Measurements from ENCODE around the gene ZSWIM1.
"Not testable (repeated sequence)": the region's sequence is repeated elsewhere in the genome, so short reads cannot be mapped to it uniquely, and the experiment has no call there.

The ZSWIM1 gene

DNA sequence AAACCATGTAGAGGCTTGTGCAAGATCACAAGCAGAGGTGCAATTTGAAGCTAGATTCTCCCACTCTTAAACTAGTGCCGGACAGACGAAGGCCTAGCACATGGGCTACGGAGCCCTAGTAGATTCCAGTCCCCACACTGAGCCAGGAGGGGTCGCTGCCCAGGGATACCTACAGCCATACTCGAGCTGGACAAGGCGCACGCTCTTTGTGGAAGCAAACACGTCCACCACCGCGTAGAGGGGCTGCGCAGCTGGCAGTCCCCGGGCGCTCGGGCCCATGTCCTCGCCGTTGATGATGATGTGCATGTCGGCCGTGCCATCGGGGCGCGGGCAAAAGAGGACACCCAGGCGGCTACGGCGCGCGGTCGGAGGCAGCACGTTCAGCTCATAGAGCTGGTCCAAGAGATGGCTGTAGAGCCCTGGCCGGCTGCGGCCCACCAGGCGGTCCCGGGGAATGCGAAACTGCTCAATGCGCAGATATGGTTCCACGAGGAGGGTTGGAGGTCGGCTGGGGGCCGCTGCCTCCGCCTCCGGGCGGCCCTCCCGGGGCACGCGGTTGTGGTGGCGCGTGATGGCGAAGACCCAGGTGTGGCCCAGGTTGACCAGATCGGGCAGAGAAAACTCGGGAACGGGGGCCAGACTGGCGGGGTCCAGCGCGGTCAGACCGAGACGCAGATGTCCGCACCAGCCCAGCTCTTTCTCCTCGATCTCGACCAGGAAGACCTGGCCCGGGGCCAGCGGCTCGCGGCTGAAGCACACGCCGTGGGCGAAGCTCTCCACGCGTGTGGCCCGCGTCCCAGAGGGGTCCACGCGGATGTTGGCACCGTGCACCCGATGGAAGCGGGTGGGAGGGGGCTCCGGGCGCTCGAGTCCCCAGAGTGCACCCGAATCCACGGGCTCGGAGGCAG, 9.3 kb downstream of the ZSWIM1 start:
- no peak for DNase-seq (ENCODE audit: low read depth)

DNA sequence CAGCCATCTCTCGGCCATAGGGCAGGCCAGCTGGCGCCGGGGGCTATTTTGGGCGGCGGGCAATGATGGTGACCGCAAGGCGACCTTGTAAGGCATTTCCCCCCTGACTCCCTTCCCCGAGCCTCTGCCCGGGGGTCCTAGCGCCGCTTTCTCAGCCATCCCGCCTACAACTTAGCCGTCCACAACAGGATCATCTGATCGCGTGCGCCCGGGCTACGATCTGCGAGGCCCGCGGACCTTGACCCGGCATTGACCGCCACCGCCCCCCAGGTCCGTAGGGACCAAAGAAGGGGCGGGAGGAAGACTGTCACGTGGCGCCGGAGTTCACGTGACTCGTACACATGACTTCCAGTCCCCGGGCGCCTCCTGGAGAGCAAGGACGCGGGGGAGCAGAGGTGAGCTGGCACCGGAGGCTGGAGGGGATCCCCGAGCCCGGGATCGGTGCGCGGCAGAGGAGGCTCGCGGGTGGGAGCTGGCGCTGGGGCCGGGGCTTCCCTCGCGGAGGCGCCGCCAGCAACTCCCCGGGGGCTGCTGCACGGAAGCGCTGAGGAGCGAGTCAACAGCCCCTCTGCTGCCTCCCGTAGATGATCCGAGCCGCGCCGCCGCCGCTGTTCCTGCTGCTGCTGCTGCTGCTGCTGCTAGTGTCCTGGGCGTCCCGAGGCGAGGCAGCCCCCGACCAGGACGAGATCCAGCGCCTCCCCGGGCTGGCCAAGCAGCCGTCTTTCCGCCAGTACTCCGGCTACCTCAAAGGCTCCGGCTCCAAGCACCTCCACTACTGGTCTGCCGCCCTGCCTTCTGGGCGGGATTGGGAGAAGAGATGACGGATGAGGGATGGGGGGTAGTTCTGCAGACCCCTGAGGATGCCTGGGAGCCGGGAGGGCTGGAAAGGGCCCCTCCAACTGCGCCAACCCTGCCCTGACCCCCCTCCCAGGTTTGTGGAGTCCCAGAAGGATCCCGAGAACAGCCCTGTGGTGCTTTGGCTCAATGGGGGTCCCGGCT, 10.3 kb downstream of the ZSWIM1 start, which contains the start of the genes CTSA and NEURL2:
TSS of gene CTSA (plus strand) at position 351 of the 999 bp plus-strand sequence. CDS start at position 585, 234 bp downstream.
TSS of gene NEURL2 (minus strand) at position 224 of the 999 bp plus-strand sequence. CDS start at position 7, 217 bp downstream.
- peak; percentile 81 for DNase-seq (ENCODE audit: low read depth)

DNA sequence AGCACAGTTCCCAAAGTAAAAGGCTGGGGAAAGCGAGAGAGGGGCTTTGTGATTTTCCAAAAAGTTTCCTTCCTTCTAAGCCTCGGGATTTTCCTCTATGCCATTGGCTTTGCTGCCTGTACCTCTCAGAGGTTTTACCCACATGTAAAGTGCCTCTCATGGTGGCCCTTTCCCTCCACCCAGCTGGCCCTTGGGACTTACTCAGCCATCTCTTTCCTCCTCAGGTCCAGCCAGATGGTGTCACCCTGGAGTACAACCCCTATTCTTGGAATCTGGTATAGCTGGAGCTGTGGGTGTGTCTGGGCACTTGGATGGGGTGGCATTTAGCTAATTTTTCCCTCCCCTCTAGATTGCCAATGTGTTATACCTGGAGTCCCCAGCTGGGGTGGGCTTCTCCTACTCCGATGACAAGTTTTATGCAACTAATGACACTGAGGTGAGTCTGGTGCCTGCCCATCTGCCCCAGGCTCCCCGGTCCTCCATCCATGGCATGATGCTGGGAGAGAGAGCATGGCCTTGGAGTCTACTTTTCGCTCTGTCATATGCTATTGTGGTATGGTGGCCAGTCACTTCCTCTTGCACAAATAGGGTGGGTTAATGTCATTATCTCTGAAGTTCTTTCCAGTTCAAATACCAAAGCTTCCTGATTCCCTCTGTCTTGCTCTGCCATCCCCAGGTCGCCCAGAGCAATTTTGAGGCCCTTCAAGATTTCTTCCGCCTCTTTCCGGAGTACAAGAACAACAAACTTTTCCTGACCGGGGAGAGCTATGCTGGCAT, 11.2 kb downstream of the ZSWIM1 start:
- no peak for DNase-seq (ENCODE audit: low read depth)

DNA sequence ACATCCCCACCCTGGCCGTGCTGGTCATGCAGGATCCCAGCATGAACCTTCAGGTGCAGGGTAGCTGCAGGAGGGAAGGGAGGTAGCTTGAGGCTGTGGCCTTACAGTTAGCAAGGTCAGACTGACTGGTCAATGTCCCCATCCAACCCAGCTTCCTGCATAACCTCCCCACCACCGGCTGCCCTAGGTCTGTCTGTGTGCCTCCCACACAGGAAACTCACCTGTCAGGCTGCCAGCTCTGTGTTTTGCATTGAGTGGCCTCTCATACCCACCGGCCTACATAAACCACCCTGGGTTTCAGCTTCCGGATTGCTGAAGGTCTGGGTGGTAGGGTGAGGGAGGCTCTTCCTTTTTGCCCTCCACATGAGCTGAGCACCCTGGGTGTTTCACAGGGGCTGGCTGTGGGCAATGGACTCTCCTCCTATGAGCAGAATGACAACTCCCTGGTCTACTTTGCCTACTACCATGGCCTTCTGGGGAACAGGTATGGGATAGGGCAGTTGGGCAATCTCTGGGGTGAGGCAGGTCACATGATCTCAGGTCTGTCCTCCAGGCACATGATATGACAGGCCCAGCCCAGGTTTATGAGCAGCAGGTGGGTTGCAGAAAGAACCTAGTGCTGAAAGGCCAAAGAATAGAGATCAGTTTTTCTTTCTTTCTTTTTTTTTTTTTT, 11.9 kb downstream of the ZSWIM1 start:
- DNase-seq (ENCODE audit: low read depth), result no peak

DNA sequence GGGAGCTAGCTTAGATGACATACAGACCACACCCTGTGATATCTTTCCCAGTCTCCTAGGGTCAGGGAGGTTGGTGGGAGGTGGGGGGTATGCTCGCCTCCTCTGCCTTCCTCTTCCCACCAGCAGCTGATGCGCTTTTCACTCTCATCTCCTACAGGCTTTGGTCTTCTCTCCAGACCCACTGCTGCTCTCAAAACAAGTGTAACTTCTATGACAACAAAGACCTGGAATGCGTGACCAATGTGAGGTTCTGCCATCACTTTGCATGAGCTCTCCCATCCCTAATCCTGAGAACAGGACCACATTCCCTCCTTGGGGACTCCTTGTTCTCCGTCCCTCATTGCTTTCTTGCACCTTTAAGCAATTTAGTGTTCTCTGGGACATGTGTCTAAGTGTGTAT, 12.8 kb downstream of the ZSWIM1 start:
- DNase-seq (ENCODE audit: low read depth), result no peak

DNA sequence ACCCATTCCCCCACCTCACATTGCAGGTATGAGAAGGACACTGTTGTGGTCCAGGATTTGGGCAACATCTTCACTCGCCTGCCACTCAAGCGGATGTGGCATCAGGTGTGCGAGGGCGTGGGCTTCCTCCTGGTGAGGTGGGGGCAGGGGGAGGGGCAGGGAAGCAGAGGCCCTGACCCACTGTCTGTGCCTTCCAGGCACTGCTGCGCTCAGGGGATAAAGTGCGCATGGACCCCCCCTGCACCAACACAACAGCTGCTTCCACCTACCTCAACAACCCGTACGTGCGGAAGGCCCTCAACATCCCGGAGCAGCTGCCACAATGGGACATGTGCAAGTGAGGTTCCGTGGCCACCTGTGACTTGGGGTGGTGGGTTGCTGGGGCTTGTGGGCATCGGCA, 13.8 kb downstream of the ZSWIM1 start:
- DNase-seq (ENCODE audit: low read depth), result no peak

DNA sequence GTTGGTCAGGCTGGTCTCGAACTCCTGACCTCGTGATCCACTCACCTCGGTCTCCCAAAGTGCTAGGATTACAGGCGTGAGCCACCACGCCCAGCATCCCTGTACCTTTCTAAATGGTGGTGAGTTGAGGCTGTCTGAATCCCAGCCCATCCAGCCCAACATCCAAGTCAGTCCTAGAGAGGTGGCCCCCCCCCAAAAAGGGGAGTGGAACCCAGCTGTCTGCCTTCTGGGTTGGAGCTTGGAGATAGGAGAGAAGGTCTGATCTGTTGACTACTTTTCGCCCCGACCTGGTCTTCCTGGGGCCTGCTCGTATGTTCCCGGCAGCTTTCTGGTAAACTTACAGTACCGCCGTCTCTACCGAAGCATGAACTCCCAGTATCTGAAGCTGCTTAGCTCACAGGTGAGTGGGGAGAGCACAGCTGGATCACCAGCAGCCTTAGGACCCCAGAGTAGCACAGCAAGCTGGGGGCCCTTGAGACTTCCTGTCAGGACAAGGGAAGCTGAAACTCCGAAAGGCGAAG, 15.7 kb downstream of the ZSWIM1 start:
- DNase-seq (ENCODE audit: low read depth), result no peak

DNA sequence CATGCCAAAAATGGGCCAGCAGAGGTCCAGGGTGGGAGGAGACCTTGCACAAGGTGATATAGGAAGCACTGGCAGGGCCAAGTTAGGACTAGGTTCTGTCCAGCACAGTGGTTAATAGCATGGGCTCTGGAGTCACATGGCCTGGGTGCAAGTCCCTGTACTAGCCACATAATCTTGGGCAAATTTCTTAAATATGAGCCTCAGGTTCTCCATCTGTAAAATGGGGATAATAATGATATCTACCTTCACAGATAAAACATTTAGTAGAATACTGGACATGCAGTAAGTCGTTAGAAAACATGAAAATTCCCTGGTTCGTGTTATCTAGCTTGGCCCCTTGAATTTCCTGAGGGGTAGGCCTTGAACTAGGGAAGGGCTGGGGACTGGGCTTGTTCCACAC, 16.3 kb downstream of the ZSWIM1 start:
- no peak for DNase-seq (ENCODE audit: low read depth)

DNA sequence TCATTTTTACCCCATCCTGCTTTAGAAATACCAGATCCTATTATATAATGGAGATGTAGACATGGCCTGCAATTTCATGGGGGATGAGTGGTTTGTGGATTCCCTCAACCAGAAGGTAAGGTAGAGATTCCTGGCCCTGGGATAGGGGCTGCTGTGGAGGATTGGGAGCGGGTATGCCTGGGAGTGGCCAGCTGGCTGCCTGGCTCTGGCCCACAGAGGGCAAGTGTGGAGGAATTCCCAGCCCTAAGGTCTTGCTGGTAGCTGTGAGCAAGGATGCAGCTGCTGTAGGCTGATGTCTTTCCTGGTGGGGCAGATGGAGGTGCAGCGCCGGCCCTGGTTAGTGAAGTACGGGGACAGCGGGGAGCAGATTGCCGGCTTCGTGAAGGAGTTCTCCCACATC, 16.7 kb downstream of the ZSWIM1 start:
- no peak for DNase-seq (ENCODE audit: low read depth)

DNA sequence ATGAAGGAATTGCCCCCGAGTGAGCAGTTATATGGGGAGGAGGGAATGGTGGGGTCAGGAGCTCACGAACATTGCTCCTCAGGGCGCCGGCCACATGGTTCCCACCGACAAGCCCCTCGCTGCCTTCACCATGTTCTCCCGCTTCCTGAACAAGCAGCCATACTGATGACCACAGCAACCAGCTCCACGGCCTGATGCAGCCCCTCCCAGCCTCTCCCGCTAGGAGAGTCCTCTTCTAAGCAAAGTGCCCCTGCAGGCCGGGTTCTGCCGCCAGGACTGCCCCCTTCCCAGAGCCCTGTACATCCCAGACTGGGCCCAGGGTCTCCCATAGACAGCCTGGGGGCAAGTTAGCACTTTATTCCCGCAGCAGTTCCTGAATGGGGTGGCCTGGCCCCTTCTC, 17.3 kb downstream of the ZSWIM1 start:
- no peak for DNase-seq (ENCODE audit: low read depth)

DNA sequence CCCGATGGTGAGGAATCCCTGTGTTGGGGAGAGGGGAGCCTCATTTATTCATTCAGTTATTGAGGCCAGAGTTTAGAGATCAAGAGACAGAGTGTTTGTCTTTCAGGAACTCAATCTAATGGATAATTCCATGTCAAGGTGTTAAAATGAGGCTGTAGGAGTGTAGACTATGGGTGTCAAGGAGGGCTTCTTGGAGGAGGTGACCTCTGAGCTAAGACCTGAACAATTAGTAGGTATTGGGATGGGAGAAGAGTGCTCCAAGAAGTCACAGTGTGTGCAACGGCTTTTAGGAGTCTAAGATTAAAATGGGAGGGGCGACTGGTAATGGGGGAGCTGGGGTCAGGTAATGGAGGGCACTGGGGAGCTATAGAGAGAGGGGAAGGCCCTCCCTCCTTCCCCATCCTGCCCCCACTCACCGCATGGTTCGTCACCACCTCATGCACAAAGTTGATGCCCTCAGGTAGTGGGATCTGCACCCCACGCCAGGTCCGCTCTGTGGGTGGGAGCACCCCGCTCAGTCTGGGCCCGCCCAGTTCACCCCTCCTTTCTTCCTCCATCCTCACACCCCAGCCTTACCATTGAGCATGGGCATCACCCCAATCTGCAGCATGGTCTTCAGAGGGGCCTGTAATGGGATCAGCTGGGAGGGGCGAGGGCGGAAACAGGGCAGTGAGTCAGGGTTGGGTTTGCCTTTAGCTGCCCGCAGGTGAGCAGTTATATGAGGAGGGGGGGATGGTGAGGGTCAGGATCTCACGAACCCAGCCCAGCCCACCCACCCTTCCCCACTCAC, 18.2 kb downstream of the ZSWIM1 start:
- no peak for DNase-seq (ENCODE audit: low read depth)

DNA sequence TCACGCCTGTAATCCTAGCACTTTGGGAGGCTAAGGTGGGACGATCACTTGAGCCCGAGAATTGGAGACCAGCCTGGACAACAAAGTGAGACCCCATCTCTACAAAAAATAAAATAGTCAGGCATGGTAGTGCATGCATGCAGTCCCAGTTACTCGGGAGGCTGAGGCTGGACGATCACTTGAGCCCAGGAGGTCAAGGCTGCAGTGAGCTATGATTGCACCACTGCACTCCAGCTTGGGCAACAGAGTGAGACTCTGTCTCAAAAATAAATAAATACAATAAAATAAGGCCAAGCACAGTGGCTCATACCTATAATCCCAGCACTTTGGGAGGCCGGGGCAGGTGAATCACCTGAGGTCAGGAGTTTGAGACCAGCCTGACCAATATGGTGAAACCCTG, 20.3 kb downstream of the ZSWIM1 start:
- not testable (repeated sequence) for DNase-seq (ENCODE audit: low read depth)

DNA sequence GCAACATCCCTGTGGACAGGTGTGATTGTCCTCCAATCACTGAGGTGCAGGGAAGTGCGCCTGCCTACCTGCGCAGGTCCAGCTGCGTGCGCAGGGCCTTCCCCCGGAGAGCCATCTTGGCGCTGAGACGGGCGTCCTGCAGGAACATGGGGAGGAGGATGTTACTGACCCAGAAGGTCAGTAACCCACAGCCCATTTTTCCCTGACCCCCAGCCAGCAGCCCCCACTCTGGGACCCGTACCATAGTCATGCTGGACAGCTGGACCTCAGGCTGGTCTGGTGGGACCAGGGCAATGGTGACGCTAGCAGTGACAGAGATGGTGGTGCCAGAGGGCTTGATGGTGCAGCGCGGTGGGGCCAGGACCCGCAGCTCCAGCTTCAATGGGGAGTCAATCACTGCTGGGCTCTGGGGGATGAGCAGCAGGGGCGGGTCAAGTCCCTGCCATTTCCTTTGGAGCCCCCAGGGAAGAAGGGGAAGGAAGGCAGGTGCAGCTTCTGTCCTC, 21.2 kb downstream of the ZSWIM1 start:
- no peak for DNase-seq (ENCODE audit: low read depth)

DNA sequence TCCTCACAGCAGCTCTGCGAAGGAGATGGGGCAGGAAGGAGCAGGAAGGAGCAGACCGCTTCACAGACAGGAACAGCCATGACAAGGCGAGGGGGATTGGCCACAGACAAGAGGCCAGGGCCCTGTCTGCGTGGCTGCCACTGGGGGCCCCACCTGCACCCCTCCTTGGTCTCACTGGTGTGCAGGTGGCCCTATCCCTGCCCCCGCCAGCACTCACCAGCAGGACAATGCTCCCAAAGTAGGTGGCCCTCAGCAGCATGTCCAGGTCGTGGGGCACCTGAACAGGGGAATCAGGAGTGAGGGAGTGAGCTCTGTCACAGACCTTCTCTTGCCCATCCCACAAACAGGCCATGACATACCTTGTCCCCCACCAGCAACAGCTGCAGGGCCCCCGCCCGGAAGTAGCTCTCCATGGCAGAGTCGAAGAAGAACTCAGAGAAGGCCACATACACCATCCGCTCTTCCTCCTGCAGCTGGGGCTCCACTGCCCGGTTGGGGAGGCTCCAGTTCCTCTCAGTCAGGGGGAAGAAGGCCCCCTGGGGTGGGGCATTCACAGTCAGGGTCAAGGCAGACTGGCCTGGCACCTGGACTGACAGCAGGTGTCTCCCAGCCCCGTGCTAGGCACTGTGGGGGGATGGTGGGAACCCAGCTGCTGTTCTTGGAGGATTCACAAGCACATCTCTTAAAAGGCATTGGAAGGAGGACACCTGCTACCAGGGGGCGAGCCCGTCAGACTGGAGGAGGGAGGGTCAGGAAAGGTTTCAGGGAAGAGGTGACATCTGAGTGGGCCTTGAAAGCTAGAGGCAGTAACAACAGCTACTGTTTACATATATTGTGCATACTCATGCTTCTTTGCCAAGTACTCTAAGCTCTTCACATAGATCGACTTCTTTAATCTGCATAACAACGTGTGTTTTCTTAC, 23.8 kb downstream of the ZSWIM1 start:
- no peak for DNase-seq (ENCODE audit: low read depth)

DNA sequence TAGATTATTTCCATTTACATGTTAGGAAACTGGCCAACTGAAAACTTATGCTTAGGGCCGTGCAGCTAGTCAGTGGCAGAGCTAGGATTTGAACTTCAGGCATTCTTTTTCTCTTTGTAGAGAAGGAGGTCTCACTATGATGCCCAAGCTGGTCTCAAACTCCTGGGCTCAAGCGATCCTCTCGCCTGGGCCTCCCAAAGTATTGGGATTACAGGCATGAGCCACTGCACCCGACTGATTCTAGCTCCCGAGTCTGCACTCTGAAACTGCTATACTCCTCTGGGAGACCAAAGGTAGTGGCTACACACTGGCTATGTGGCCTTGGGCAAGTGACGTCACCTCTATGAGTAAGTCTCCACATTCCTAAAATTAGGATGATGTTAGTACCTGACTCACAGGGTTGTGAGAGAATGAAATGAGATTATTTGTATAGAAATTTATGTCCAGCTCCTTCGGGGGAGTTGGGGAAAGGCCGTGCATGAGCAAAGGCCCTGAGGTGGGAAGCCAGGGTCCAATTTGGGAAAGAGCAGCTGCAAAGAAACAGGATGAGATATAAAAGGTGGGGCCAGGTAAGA, 24.6 kb downstream of the ZSWIM1 start:
- DNase-seq (ENCODE audit: low read depth), result peak; percentile 91

DNA sequence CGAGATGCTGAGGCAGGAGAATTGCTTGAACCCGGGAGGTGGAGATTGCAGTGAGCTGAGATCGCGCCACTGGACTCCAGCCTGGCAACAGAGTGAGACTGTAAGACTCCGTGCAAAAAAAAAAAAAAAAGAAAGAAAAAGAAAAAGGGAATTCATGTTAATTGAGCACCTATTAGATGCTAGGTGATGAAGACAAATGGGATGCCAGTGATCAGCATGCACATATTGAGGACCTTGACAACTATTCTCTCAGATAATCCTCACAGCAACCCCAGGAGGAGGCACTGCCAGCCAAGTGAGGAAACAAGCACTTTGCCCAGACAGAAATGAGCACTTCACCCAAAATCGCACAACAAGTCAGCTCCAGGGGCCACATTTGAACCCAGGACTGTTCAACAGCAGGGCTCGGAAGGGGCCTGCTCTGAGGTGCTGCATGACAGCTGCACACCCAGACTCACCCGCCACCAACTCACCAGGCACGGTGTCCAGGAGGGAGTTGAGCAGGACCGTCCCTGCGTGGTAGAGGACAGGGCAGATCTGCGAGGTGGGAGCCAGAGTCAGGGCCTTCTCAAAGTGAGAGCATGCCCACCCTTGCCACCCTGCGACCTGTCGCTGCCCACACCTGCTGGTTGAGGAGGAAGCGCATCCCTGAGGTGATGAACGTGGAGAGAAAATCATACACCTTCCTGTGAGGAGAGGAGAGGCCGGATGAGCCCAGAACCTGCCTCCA, 26.4 kb downstream of the ZSWIM1 start:
- no peak for DNase-seq (ENCODE audit: low read depth)

DNA sequence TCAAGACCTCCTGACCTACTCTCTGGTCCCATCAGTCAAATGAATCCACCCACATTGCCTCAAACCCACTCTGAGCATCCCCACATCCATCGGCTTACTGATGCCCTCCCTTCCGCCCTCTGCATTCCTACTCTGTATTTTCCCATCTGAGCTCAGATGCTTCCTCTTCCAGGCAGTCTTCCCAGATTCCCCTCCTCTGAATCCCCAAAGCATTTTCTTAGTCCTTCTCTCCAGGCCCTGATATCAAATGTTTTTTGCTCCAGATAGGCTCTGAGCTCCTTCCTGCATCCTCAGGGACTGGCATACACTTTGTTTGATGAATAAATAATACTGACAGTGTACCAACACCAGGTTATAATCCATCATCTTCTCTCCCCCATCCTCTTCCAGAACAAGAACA, 27.1 kb downstream of the ZSWIM1 start:
- DNase-seq (ENCODE audit: low read depth), result no peak

DNA sequence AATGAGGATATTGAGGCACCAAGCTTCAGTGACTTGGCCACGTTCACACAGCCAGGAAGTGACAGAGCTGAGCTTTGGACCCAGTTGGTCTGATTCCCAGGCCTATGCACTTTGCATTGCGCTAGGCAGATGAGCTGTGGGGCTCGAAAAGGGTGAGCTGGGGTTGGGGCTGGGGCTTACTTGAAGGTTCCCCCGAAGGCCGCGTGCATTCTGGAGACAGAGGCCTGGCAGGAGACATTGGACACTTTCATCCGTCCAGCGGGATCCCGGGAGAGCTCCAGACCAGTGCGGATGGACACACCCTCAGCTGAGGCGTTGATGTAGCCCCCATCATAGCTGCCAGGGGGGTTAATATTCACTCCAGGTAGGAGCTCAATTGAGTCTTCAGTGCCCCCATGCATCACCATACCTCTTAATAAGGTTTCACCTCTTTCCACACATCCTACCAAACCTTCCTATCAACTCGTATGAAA, 28.3 kb downstream of the ZSWIM1 start:
- no peak for DNase-seq (ENCODE audit: low read depth)
